HAP-1 (cell line): ENCODE data around the gene GOLT1A.
"Not testable (repeated sequence)": the region's sequence is repeated elsewhere in the genome, so short reads cannot be mapped to it uniquely, and the experiment has no call there.

Experiments
- DNase-seq, 2 experiments: peaks; one replicate each; pipeline ENCODE4 v3.0.0-alpha.2; 2016 to 2020; ENCODE audit warnings: low spot score in 2 of 2
- H3K27me3 ChIP-seq: fragments of 250-450 bp; sonication (Bioruptor Pico); 2 replicates; pipeline ENCODE4 v1.5.1; 2020; ENCODE audit warnings: low read depth, mild to moderate bottlenecking, moderate library complexity
- H3K36me3 ChIP-seq: fragments of 250-450 bp; sonication (Bioruptor Pico); replicated peaks from 2 replicates; pipeline ENCODE4 v1.5.1; 2020; ENCODE audit warnings: mild to moderate bottlenecking
- H3K4me1 ChIP-seq: fragments of 250-450 bp; sonication (Bioruptor Pico); 2 replicates; pipeline ENCODE4 v1.5.1; 2020; ENCODE audit warnings: mild to moderate bottlenecking
- H3K4me3 ChIP-seq: fragments of 250-450 bp; sonication (Bioruptor Pico); 2 replicates; pipeline ENCODE4 v1.5.1; 2020; ENCODE audit warnings: mild to moderate bottlenecking, moderate library complexity
- H3K9me3 ChIP-seq: fragments of 250-450 bp; sonication (Bioruptor Pico); 2 replicates; pipeline ENCODE4 v1.5.1; 2020; ENCODE audit warnings: mild to moderate bottlenecking, moderate library complexity
- in situ Hi-C: fragments of 300-500 bp; cut with MboI; formaldehyde crosslinking; loops from 3 replicates; pipeline ENCODE4 v1.14.3; 2020; ENCODE audit warnings: low sequenced_read_pairs, inconsistent platforms, mixed read lengths

Gene GOLT1A

DNA sequence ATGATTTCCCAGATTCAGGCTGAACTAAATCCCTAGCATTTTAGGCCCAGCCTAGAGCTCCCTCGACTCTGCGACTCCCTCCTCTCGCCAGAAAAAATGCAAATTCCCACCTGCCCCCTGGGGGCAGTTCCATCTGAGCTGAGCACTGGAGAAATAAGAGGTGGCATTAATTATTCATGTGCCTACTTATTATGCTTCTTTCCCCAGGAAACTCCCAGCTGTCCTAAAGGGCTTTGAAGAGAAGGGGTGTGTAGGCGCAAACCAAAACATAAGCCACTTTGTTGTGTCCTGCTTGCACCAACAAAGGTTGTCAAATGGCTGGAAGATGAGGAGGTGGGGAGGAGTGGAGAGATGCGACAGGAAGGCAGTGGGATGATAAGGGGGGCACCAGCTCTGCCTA lies 41.4 kb upstream of the GOLT1A start:
- Histone ChIP-seq H3K9me3 (no peaks in the 10 kb centered on the region), H3K36me3 (no peaks in the 10 kb centered on the region), H3K4me3 (no peak overlapping the region), H3K4me1 (peaks cover 3% of the 10 kb centered on the region; the same call in 1 of the 2 replicates), H3K27me3 (no peaks in the 10 kb centered on the region)
- in situ Hi-C loops, result no loop called here
- DNase-seq, result peak; percentile 3 to 49

DNA sequence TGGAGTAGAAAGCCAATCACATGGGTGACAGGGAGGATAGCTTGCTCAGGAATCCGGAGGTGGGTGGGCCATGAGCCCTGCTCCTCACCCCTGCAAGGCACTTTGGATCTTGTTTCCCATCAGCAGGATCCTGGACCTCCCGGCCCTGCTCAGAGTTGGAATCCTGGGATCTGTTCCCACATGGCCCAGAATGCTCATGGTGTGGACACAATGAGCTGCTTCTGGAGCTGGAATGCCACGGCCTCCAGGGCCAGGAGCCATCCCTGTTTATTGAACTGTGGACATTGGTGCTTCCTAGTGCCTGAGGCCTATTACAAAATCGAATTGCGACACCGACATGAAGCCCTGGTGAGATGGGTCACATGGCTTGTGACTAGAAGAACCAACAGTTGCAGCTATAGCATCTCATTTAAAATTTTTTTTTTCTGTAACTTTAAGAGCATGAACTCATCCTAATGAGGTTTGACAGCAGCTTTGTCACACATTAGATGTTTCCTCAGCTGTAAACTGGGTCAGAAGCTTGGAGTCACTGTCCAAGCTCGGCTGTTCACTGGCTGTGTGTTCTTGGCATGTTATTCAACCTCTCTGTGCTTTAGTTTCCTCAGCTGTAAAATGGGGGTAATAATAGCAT lies 40.4 kb upstream of the GOLT1A start:
- no peaks in the 10 kb centered on the region for H3K36me3 ChIP-seq
- DNase-seq, result no peak
- in situ Hi-C loops, result no loop called here
- H3K9me3 ChIP-seq, result no peaks in the 10 kb centered on the region
- H3K4me1 ChIP-seq, result peaks cover 3% of the 10 kb centered on the region; the same call in 1 of the 2 replicates
- H3K4me3 ChIP-seq, result no peak overlapping the region
- H3K27me3 ChIP-seq, result peaks cover 3% of the 10 kb centered on the region; the same call in 1 of the 2 replicates

DNA sequence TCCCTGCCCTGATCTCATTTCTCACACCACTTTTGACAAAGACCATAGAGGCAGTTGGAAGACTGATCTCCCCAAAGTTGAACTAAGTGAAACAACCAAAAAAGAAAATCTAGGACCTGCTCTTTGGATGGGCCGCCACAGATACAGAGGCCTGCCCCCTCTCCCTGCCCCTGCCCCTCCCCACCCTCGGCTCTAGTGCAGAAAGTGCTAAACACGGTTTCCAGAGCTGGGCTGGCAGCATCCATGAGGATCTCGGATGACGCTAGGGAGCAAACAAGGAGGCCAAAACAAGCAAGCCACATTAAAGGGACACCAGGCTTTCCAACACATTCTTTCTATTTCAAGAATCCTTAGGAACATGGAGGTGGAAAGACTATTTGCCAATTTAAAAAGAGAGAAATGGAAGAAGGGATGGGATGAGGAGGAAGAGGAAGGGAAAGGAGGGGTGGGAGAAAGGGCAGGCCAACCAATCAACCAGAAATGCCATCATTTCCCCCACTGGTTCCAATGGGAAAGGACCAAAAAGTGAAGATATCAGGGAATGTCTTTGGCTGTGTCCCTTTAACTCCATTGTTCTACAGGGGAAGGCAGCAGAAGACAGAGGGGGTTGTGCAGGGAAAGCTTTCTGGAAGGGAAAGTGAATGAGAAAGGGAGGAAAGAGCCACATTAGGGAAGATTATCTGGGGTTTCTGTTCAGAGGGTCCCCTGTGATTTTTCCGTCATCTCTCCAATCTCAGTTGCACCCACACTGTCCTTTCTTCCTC lies 38.3 kb upstream of the GOLT1A start:
- Histone ChIP-seq H3K9me3 (no peaks in the 10 kb centered on the region), H3K36me3 (no peaks in the 10 kb centered on the region), H3K4me1 (peaks cover 3% of the 10 kb centered on the region; the same call in 1 of the 2 replicates), H3K27me3 (peaks cover 3% of the 10 kb centered on the region; the same call in 1 of the 2 replicates), H3K4me3 (no peak overlapping the region)
- in situ Hi-C loops, result no loop called here
- no peak for DNase-seq

DNA sequence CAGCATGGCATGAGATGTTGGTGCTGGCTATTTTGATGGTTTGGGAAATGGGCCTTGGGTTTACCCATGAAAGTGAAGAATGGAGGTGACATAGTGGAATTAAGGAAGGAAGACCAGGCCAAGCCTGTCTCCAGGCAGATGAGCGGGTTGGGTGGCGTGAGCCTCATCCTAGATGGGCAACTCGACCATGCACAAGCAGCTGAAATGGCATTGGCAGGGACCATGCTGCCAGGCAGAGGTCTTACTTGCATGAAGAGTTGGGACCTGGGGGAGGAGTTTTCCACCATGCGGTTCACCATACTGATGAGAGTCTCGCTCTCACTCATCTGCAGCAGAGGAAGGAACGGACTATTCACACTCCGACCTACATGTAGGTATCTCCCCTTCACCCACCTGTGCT lies 37.5 kb upstream of the GOLT1A start:
- H3K36me3 ChIP-seq, result no peaks in the 10 kb centered on the region
- no peak overlapping the region for H3K4me3 ChIP-seq
- H3K27me3 ChIP-seq, result peaks cover 9% of the 10 kb centered on the region
- H3K9me3 ChIP-seq, result no peaks in the 10 kb centered on the region
- H3K4me1 ChIP-seq, result peaks cover 3% of the 10 kb centered on the region; the same call in 1 of the 2 replicates
- no peak for DNase-seq
- in situ Hi-C loops, result no loop called here

DNA sequence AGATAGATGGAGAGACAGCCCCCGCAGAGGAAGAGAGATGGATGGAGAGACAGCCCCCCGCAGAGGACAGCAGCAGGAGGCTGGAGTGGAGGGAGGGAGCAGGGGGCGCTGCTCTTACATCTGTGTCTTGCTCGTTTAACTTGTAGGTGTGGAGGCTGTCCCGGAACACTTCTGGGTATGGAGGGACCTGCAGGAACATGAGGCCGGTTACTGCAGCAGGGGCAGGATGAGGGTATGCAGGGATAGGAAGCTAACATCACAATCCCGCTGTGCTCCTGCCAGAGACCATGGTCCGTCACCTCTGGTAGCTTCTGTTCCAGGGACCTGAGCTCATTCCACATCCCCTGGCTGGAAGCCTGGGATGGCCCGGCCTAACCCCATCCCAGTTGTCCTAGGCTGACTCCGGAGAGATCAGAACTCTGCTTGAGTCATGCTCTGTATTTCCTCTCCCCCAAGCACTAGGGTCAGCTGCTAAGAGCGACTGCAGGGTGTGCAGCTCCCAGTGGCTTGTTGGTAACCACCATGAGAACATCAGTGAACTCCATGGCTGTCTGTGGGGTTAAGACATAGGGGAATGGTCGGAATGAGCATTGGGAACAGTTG lies 36.7 kb upstream of the GOLT1A start:
- in situ Hi-C loops, result no loop called here
- Histone ChIP-seq H3K9me3 (no peaks in the 10 kb centered on the region), H3K27me3 (peaks cover 11% of the 10 kb centered on the region), H3K4me1 (peaks cover 3% of the 10 kb centered on the region; the same call in 1 of the 2 replicates), H3K4me3 (no peak overlapping the region), H3K36me3 (no peaks in the 10 kb centered on the region)
- no peak for DNase-seq

DNA sequence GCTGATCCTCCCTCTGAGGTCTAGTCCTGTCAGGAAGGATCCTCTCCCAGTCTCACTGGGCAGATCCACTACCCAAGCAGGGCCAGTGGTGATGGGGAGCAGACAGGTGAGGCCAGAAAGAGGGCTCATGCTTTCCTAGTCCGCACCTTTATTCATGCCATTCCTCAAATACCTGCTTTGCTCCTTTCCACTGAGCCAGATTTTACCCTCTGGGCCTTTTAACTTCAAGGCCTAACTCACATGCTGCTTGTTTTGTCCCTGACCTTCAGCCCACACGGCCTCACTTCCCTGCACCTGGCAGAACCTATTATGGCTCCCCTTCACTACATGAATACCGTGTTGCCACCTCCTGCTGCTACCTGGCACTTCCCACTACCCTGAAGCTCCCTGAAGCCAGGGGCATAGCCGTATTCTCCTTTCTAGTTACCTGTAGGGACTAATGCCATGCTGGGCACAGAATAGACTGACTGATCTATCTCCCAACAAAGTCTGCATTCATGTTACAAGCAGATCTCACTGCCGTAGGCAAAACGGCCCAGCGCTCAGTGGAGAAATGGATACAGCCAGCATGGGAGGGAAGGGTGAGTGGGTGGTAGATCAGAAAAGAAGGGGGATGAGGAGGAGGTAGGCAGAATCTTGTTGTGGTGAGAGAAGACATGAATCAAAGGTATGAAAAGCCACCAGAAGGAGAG lies 36.1 kb upstream of the GOLT1A start:
- peaks cover under 1% of the 10 kb centered on the region; the same call in 1 of the 2 replicates for H3K4me1 ChIP-seq
- no peak for DNase-seq
- no peaks in the 10 kb centered on the region for H3K36me3 ChIP-seq
- no peaks in the 10 kb centered on the region for H3K9me3 ChIP-seq
- H3K4me3 ChIP-seq, result no peak overlapping the region
- H3K27me3 ChIP-seq, result peaks cover 11% of the 10 kb centered on the region
- in situ Hi-C loops, result no loop called here

- no peaks in the 10 kb centered on the region for H3K9me3 ChIP-seq
Observed at GRCh38 chr1:204248954-204249353, 35.2 kb upstream of the GOLT1A start.

DNA sequence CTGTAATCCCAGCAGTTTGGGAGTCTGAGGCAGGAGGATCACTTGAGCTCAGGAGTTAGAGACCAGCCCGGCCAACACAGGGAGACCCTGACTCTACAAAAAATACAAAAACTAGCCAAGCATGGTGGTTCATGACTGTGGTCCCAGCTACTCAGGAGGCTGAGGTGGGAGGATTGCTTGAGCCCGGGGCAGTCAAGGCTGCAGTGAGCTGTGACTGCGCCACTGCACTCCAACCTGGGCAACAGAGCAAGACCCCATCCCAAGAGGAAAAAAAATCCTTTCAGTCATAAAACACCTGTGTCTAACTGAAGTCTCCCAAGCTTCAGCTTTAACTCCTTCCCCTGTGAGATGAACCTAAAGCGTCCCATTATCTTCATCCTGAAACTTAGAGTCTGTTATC lies 33.1 kb upstream of the GOLT1A start:
- Histone ChIP-seq H3K4me3 (no peak overlapping the region), H3K4me1 (no peaks in the 10 kb centered on the region), H3K27me3 (peaks cover 11% of the 10 kb centered on the region), H3K9me3 (no peaks in the 10 kb centered on the region), H3K36me3 (no peaks in the 10 kb centered on the region)
- DNase-seq, result no peak
- in situ Hi-C loops, result no loop called here

More at GRCh38 chr1:204248954-204249353, 35.2 kb upstream of the GOLT1A start:
- DNase-seq, result no peak
- peaks cover 11% of the 10 kb centered on the region for H3K27me3 ChIP-seq
- in situ Hi-C loops, result no loop called here
- no peaks in the 10 kb centered on the region for H3K36me3 ChIP-seq
- H3K4me3 ChIP-seq, result no peak overlapping the region
- H3K4me1 ChIP-seq, result no peaks in the 10 kb centered on the region

GRCh38 chr1:204242920-204243319 lies 29.1 kb upstream of the GOLT1A start:
- no peaks in the 10 kb centered on the region for H3K4me1 ChIP-seq
- in situ Hi-C loops, result no loop called here
- no peak overlapping the region for H3K4me3 ChIP-seq
- DNase-seq, result no peak
- no peaks in the 10 kb centered on the region for H3K36me3 ChIP-seq
- H3K27me3 ChIP-seq, result peaks cover 8% of the 10 kb centered on the region; the same call in 1 of the 2 replicates
- H3K9me3 ChIP-seq, result no peaks in the 10 kb centered on the region

- Histone ChIP-seq H3K4me1 (no peaks in the 10 kb centered on the region), H3K27me3 (peaks cover 8% of the 10 kb centered on the region; the same call in 1 of the 2 replicates), H3K36me3 (no peaks in the 10 kb centered on the region), H3K4me3 (no peak overlapping the region), H3K9me3 (no peaks in the 10 kb centered on the region)
- DNase-seq, result no peak
- in situ Hi-C loops, result no loop called here
Observed at GRCh38 chr1:204241914-204242313, 28.1 kb upstream of the GOLT1A start.

GRCh38 chr1:204241050-204241449 lies 27.3 kb upstream of the GOLT1A start:
- no peak for DNase-seq
- in situ Hi-C loops, result no loop called here
- Histone ChIP-seq H3K36me3 (no peaks in the 10 kb centered on the region), H3K27me3 (no peaks in the 10 kb centered on the region; the same call in 1 of the 2 replicates), H3K4me3 (no peak overlapping the region), H3K4me1 (no peaks in the 10 kb centered on the region), H3K9me3 (no peaks in the 10 kb centered on the region)

DNA sequence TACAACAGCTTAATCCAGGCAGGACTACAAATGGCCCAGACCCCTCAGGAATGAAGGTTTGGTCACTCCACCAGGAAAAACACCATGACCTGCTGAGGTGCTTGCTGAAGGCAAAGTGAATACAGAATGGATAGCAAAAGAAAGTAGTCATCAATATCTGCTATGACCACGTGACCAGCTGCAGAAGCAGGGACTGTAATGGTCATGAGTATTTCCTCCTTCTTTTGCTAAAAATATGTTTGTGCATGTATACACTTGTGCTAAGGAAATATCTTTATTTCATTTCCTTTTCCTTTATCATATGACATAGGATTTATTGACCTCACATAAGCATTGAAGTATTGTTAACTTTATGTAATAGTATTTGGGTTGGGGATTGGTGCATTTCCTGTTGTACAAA lies 26.4 kb upstream of the GOLT1A start:
- DNase-seq, result no peak
- no peak overlapping the region for H3K4me3 ChIP-seq
- no peaks in the 10 kb centered on the region for H3K9me3 ChIP-seq
- H3K36me3 ChIP-seq, result no peaks in the 10 kb centered on the region
- H3K27me3 ChIP-seq, result no peaks in the 10 kb centered on the region
- no peaks in the 10 kb centered on the region for H3K4me1 ChIP-seq
- in situ Hi-C loops, result no loop called here

DNA sequence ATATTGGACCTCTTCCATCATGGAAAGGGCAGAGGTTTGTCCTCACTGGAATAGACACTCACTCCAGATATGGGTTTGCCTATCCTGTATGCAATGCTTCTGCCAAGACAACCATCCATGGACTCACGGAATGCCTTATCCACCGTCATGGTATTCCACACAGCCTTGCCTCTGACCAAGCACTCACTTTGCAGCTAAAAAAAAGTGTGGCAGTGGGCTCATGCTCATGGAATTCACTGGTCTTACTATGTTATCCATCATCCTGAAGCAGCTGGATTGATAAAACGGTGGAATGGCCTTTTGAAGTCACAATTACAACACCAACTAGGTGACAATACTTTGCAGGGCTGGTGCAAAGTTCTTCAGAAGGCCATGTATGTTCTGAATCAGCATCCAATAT lies 25.6 kb upstream of the GOLT1A start:
- H3K36me3 ChIP-seq, H3K9me3 ChIP-seq, DNase-seq, H3K4me3 ChIP-seq, H3K4me1 ChIP-seq, H3K27me3 ChIP-seq, in situ Hi-C loops: not testable (repeated sequence)
